Fibroblast of lung (primary cell): ENCODE results near the gene AQP1. TPM values are rescaled to one million over a fixed set of nuclear protein-coding genes. Genes with fewer than 3 reads are reported as not detected.

ENCODE experiments used
- DNase-seq, 2 donors: peaks; one replicate each; pipeline versions ENCODE4 v3.0.0 to v3.0.0-alpha.2; 2010; ENCODE audit warnings: low read depth in 2 of 2
- H2AFZ ChIP-seq: 2 replicates; pipeline ENCODE4 v1.5.1; 2012; ENCODE audit warnings: low read length, control low read depth, inconsistent platforms
- H3K27ac ChIP-seq: 2 replicates; pipeline ENCODE4 v1.5.1; 2011; ENCODE audit warnings: low read length, control low read depth; ENCODE audit not compliant: insufficient read depth
- H3K27me3 ChIP-seq: 2 replicates; pipeline ENCODE4 v1.5.1; 2011; ENCODE audit warnings: mild to moderate bottlenecking, low read length; ENCODE audit not compliant: control insufficient read depth, insufficient read depth
- H3K36me3 ChIP-seq: 2 replicates; pipeline ENCODE4 v1.5.1; 2011; ENCODE audit warnings: low read length; ENCODE audit not compliant: control insufficient read depth, insufficient read depth
- H3K4me1 ChIP-seq: 2 replicates; pipeline ENCODE4 v1.5.1; 2011; ENCODE audit warnings: low read length; ENCODE audit not compliant: control insufficient read depth, insufficient read depth; ENCODE audit errors: extremely low read depth
- H3K4me2 ChIP-seq: 2 replicates; pipeline ENCODE4 v1.5.1; 2011; ENCODE audit warnings: low read length, control low read depth; ENCODE audit not compliant: insufficient read depth; ENCODE audit errors: extremely low read depth
- H3K4me3 ChIP-seq, 4 experiments: fragments of 200-600 bp in 1 of 4; sonication (generic) in 1 of 4; replicated peaks in 1 of 4; 2 replicates each; pipeline ENCODE4 v1.5.1; 2011 to 2016; ENCODE audit warnings: low read length in 4 of 4, low read depth in 3 of 4, mild to moderate bottlenecking in 3 of 4, control low read depth in 2 of 4, inconsistent platforms in 1 of 4, mixed read lengths in 1 of 4; ENCODE audit not compliant: insufficient read depth in 1 of 4; ENCODE audit errors: control extremely low read depth in 1 of 4
- H3K79me2 ChIP-seq: 2 replicates; pipeline ENCODE4 v1.5.1; 2012; ENCODE audit warnings: mild to moderate bottlenecking, low read length, inconsistent platforms; ENCODE audit not compliant: control insufficient read depth, insufficient read depth
- H3K9ac ChIP-seq: 2 replicates; pipeline ENCODE4 v1.5.1; 2011; ENCODE audit warnings: mild to moderate bottlenecking, low read length, control low read depth; ENCODE audit not compliant: insufficient read depth
- H3K9me3 ChIP-seq: 2 replicates; pipeline ENCODE4 v1.5.1; 2012; ENCODE audit warnings: low read depth, low read length; ENCODE audit not compliant: control insufficient read depth, insufficient read depth
- H4K20me1 ChIP-seq: 2 replicates; pipeline ENCODE4 v1.5.1; 2011; ENCODE audit warnings: low read length; ENCODE audit not compliant: control insufficient read depth, insufficient read depth; ENCODE audit errors: extremely low read depth
- CTCF ChIP-seq, 2 donors: IDR thresholded peaks in 1 of 2; conservative IDR thresholded peaks in 1 of 2; 1 replicate in 1 of 2; 2 replicates in 1 of 2; pipeline ENCODE4 v1.5.1; 2011 to 2012; ENCODE audit warnings: low read length in 2 of 2, control low read depth in 1 of 2, inconsistent platforms in 1 of 2, low read depth in 1 of 2, mild to moderate bottlenecking in 1 of 2
- EZH2 ChIP-seq: IDR thresholded peaks from 2 replicates; pipeline ENCODE4 v1.5.1; 2012; ENCODE audit warnings: low read length, control low read depth, mild to moderate bottlenecking; ENCODE audit errors: missing control alignments
- polyA plus RNA-seq, 2 donors: library from polyadenylated mRNA; depleted of rRNA in 1 of 2; stranded (reverse) in 1 of 2; unstranded in 1 of 2; fragments of >200 nt; gene quantifications; 2 replicates each; pipeline ENCODE4 v1.2.1, GENCODE V29; 2011 to 2012; ENCODE audit warnings: missing spikeins in 1 of 2
- total RNA-seq: library from RNA; depleted of rRNA; stranded (reverse); fragments of >200 nt; gene quantifications from 2 replicates; pipeline ENCODE4 v1.2.1, GENCODE V29; 2014

The AQP1 gene
- total and polyA plus RNA-seq, 2 donors (not counting 1 experiment from before 2014, with no cell fraction given), result 13.0 to 44.6 TPM

DNA sequence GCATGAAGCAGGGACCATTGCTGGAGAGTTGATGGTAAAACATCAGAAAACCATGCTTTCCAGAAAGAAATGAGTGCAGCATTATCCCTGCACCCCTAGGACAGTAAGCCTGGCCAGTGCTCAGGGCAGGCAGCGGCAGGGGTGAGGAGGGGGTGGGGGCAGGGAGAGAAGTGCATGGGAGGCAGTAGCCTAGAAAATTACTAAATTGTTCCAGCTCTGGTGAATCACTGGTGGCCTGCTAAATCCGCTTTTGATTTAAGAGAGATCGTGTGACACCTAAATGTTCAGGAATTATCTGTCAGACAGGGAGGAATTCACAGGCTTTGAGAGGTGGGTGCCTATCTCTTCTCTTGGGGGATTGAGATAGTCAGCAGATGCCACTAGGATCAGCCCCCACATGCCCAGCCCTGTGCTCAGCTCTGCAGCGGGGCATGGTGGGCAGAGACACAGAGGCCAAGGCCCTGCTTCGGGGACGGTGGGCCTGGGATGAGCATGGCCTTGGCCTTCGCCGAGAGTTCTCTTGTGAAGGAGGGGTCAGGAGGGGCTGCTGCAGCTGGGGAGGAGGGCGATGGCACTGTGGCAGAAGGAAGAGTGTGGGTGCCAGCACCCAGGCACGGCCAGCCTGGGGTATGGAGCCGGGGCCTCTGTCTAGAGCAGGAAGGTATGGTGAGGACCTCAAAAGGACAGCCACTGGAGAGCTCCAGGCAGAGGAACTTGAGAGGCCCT, 5.0 kb upstream of the AQP1 start:
- Histone ChIP-seq H3K4me3 (no peak overlapping the region), H3K27me3 (no peaks in the 10 kb centered on the region), H3K4me2 (no peak overlapping the region), H2AFZ (no peak overlapping the region), H3K79me2 (no peaks in the 10 kb centered on the region), H3K36me3 (no peaks in the 10 kb centered on the region), H4K20me1 (no peaks in the 10 kb centered on the region), H3K27ac (no peak overlapping the region), H3K9me3 (no peaks in the 10 kb centered on the region), H3K4me1 (peaks cover 11% of the 10 kb centered on the region), H3K9ac (no peak overlapping the region)
- TF ChIP-seq CTCF (conservative IDR thresholded peaks at IDR 0.05 in 1 of 2, IDR thresholded peaks at IDR 0.05 in 1 of 2; ENCODE audit: low read depth in 1 of 2, low read length in 2 of 2), result no peak
- TF ChIP-seq EZH2, result no peak
- peak in 1 of 2 donors; percentile 58 for DNase-seq

- no peak overlapping the region for H3K4me3 ChIP-seq
- H3K9me3 ChIP-seq, result no peaks in the 10 kb centered on the region
- no peak overlapping the region for H3K4me2 ChIP-seq
- H3K27me3 ChIP-seq, result no peaks in the 10 kb centered on the region
- H3K9ac ChIP-seq, result no peak overlapping the region
- no peak overlapping the region for H3K27ac ChIP-seq
- no peaks in the 10 kb centered on the region for H3K36me3 ChIP-seq
- no peak overlapping the region for H2AFZ ChIP-seq
- no peaks in the 10 kb centered on the region for H3K79me2 ChIP-seq
- TF ChIP-seq EZH2 (no peak), CTCF (conservative IDR thresholded peaks at IDR 0.05 in 1 of 2, IDR thresholded peaks at IDR 0.05 in 1 of 2; ENCODE audit: low read depth in 1 of 2, low read length in 2 of 2) (no peak)
- H4K20me1 ChIP-seq, result no peaks in the 10 kb centered on the region
- DNase-seq, result no peak
- peaks cover 11% of the 10 kb centered on the region for H3K4me1 ChIP-seq
Measured at GRCh38 chr7:30907527-30908267, 4.0 kb upstream of the AQP1 start.

- DNase-seq, result no peak
- no peak overlapping the region for H3K4me3 ChIP-seq
- H3K36me3 ChIP-seq, result no peaks in the 10 kb centered on the region
- H3K4me2 ChIP-seq, result no peak overlapping the region
- peak in 1 of 2 donors; percentile 27 for TF ChIP-seq CTCF (conservative IDR thresholded peaks at IDR 0.05 in 1 of 2, IDR thresholded peaks at IDR 0.05 in 1 of 2; ENCODE audit: low read depth in 1 of 2, low read length in 2 of 2)
- no peak for TF ChIP-seq EZH2
- no peaks in the 10 kb centered on the region for H3K27me3 ChIP-seq
- H3K9ac ChIP-seq, result no peak overlapping the region
- peaks cover 11% of the 10 kb centered on the region for H3K4me1 ChIP-seq
- H3K9me3 ChIP-seq, result no peaks in the 10 kb centered on the region
- no peak overlapping the region for H2AFZ ChIP-seq
- H4K20me1 ChIP-seq, result no peaks in the 10 kb centered on the region
- no peak overlapping the region for H3K27ac ChIP-seq
- no peaks in the 10 kb centered on the region for H3K79me2 ChIP-seq
Measured at GRCh38 chr7:30908681-30909080, 3.0 kb upstream of the AQP1 start.
